Progenitor cell of endocrine pancreas (in vitro differentiated cells): ENCODE results near the gene PTPRD. TPM values are rescaled to one million over a fixed set of nuclear protein-coding genes. Genes with fewer than 3 reads are reported as not detected.

Experiments
- DNase-seq: peaks from one replicate; pipeline ENCODE4 v3.0.0; 2021; ENCODE audit warnings: low spot score; ENCODE audit not compliant: unreplicated experiment
- H3K27ac Mint-ChIP-seq: 2 replicates; pipeline ENCODE4 v1.8.0; 2021; ENCODE audit warnings: mild to moderate bottlenecking, moderate library complexity, mixed read lengths
- H3K27me3 Mint-ChIP-seq: 2 replicates; pipeline ENCODE4 v1.8.0; 2021; ENCODE audit warnings: mixed read lengths
- H3K36me3 Mint-ChIP-seq: 2 replicates; pipeline ENCODE4 v1.8.0; 2022; ENCODE audit warnings: mixed read lengths; ENCODE audit not compliant: insufficient read depth
- H3K4me1 Mint-ChIP-seq: 2 replicates; pipeline ENCODE4 v1.8.0; 2021; ENCODE audit warnings: low read depth, mixed read lengths
- H3K4me3 Mint-ChIP-seq: 2 replicates; pipeline ENCODE4 v1.8.0; 2021; ENCODE audit warnings: low read depth, mild to moderate bottlenecking, moderate library complexity, mixed read lengths
- H3K9me3 Mint-ChIP-seq: 2 replicates; pipeline ENCODE4 v1.8.0; 2021; ENCODE audit warnings: low read depth, mixed read lengths
- total RNA-seq: library from RNA; stranded (reverse); gene quantifications from 2 replicates; pipeline ENCODE4 v1.2.1, GENCODE V29; 2021
- TF ChIP-seq, protein P1 (sequence below): fragments of 200-600 bp; sonication (generic); IDR thresholded peaks from one replicate; pipeline ENCODE4 v1.5.0; 2021; ENCODE audit warnings: antibody characterized with exemption, mild to moderate bottlenecking; ENCODE audit not compliant: unreplicated experiment

Gene PTPRD
- total RNA-seq, 1 donor from 2014 or later = 124 TPM

DNA sequence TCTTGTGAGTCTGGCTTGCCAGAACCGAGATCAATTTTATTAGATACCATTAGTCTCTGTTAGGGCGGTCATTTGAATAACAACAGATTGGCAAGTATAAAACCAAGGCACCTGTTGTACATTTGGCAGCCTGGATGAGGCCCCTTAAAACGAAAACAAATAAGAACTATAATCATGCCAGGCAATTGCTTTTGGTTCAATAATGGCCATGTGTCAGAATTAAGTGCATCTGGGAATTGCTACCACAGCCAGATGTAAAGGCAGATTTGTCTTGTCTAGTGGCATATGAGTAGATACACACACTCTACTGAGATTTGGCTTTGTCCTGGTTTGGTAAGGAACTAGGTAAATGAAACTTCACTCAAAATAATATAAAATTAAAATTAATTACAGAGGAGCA lies 1767.0 kb downstream of the PTPRD start:
- Mint-ChIP-seq H3K9me3 (no peaks in the 10 kb centered on the region), H3K36me3 (peaks cover 12% of the 10 kb centered on the region), H3K4me3 (no peak overlapping the region), H3K27me3 (no peaks in the 10 kb centered on the region), H3K27ac (no peak overlapping the region), H3K4me1 (peaks cover 2% of the 10 kb centered on the region)
- TF ChIP-seq, protein P1, sequence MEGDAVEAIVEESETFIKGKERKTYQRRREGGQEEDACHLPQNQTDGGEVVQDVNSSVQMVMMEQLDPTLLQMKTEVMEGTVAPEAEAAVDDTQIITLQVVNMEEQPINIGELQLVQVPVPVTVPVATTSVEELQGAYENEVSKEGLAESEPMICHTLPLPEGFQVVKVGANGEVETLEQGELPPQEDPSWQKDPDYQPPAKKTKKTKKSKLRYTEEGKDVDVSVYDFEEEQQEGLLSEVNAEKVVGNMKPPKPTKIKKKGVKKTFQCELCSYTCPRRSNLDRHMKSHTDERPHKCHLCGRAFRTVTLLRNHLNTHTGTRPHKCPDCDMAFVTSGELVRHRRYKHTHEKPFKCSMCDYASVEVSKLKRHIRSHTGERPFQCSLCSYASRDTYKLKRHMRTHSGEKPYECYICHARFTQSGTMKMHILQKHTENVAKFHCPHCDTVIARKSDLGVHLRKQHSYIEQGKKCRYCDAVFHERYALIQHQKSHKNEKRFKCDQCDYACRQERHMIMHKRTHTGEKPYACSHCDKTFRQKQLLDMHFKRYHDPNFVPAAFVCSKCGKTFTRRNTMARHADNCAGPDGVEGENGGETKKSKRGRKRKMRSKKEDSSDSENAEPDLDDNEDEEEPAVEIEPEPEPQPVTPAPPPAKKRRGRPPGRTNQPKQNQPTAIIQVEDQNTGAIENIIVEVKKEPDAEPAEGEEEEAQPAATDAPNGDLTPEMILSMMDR = no peak
- DNase-seq = no peak

DNA sequence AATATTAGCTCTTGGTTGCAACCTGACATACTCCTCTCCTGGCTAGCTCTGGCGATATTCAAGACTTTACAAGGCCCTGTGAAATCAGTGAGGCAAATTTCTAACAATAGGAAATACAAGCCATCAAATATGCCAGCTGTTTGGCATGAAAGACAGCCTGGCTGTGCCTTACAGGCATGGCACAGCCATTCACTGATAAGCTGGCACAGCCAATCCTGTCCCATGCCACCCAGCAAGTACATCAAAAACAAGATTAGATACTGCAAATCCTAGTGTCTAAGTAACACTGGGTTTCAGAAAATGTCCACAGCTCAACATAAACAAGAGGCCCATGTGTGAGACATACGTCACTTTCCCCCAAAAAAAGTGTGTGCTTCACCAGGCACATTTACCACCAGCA lies 1767.4 kb downstream of the PTPRD start:
- Mint-ChIP-seq H3K9me3 (no peaks in the 10 kb centered on the region), H3K4me3 (no peak overlapping the region), H3K36me3 (peaks cover 12% of the 10 kb centered on the region), H3K27me3 (no peaks in the 10 kb centered on the region), H3K4me1 (no peaks in the 10 kb centered on the region), H3K27ac (no peak overlapping the region)
- DNase-seq = no peak
- TF ChIP-seq, protein P1 = no peak

DNA sequence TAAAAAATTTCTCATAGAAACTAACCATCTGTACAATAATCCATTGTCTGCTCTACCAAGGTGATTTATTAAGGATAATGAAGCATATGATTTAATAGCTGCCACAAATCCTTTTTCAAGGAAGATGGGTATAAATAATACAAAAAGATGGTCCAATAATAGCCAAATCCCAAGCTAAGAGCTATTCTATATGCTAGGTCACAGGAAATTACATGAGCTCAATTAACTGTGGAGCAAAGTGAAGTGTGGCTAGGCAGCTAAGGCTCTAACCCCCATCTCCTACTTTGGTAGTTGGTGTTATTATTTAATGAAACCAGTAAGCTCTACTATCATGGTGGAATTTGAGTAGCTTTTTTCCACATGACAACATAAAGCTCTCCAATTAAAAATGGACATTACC lies 1768.3 kb downstream of the PTPRD start:
- H3K4me3 Mint-ChIP-seq = no peak overlapping the region
- no peak for DNase-seq
- TF ChIP-seq, protein P1 = no peak
- no peak overlapping the region for H3K27ac Mint-ChIP-seq
- H3K36me3 Mint-ChIP-seq = peaks cover 12% of the 10 kb centered on the region
- H3K27me3 Mint-ChIP-seq = no peaks in the 10 kb centered on the region
- H3K4me1 Mint-ChIP-seq = no peaks in the 10 kb centered on the region
- H3K9me3 Mint-ChIP-seq = no peaks in the 10 kb centered on the region

DNA sequence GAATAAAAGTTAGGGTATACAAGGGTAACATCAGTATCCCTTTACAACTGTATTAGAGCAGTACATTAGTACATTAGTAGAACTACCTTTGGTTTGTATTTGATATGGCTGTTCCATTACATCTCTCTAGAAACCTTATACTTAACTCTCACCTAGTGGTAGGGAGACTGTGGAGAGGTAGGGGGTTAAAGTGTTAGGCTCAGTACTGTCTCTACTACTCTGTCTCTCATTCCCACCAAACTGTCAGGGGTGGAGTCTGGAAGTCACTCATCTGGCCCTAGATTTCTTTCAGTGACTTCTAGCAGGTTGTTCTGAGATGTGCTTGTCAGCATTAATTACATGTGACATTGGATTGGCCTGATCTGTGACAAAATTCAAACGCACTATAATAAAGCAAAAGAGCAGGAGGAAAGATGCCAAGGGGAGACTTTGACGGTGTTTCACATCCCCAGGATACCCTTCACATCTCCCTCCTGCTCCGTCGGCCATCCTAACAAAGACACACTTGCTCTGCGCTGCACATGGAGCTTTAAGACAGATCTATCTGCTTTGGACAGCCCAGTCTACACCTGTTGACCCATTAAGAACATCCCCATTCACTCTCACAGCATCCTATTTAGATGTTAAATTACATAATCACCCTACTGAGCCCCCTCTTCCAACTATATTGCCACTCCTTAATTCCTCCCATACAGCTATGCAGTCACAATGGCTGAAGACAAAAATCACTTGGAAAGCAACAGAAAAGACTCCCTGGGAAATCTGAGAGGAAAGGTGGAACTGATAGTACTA lies 1770.2 kb downstream of the PTPRD start:
- Mint-ChIP-seq H3K4me1 (no peaks in the 10 kb centered on the region), H3K27ac (no peak overlapping the region), H3K9me3 (peaks cover 6% of the 10 kb centered on the region), H3K4me3 (no peak overlapping the region), H3K27me3 (no peaks in the 10 kb centered on the region), H3K36me3 (peaks cover 14% of the 10 kb centered on the region)
- DNase-seq = no peak
- TF ChIP-seq, protein P1 = no peak

DNA sequence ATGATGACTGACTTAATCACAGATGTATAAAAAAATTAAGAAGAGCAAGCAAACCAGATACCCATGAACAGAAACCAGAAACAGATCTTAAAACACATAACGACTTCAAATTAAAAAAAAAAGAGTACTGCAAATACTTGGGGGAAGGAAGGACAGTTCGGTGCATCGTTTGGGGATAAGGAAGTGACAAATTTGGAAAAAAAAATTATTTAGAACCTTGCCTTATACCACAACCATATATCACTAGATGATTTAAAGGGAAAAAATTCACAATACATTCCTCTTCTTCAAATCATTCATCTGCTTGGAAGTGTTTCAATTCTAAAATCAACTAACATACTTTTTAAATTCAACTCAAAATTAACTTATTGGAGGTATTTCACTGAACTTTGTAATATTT lies 1774.7 kb downstream of the PTPRD start:
- no peak overlapping the region for H3K27ac Mint-ChIP-seq
- H3K36me3 Mint-ChIP-seq = peaks cover 10% of the 10 kb centered on the region
- no peaks in the 10 kb centered on the region for H3K4me1 Mint-ChIP-seq
- no peaks in the 10 kb centered on the region for H3K27me3 Mint-ChIP-seq
- TF ChIP-seq, protein P1 = no peak
- no peak for DNase-seq
- no peak overlapping the region for H3K4me3 Mint-ChIP-seq
- H3K9me3 Mint-ChIP-seq = peaks cover 9% of the 10 kb centered on the region
